Left colon (tissue), 2 donors: ENCODE data around the gene NASP. TPM values are rescaled to one million over a fixed set of nuclear protein-coding genes. Genes with fewer than 3 reads are reported as not detected.

ENCODE experiments used
- ATAC-seq: fragments of 200-7000 bp; cut with Tn5 transposase; one replicate; pipeline ENCODE4 v1.9.1; 2020; ENCODE audit warnings: mild to moderate bottlenecking, moderate library complexity
- DNase-seq, 2 donors: peaks; one replicate each; pipeline ENCODE4 v3.0.0-alpha.2; 2020
- intact Hi-C, 2 donors: fragments of 100-400 bp; cut with DNase I in 1 of 2; cut with micrococcal nuclease in 1 of 2; formaldehyde crosslinking; loops; one replicate each; pipeline versions ENCODE4 v1.11.2 to v1.14.0; 2022; cut with DNase I, micrococcal nuclease
- total RNA-seq, 2 donors: library from RNA; stranded (reverse); fragmentation: NEBNext Ultra II Directional; extraction: Animal tissue kit (Norgen Biotek cat#: 25700); gene quantifications; one replicate each; pipeline ENCODE4 v1.2.1, GENCODE V29; 2021
- donor health status: DM: no; HTN: no; CAD: no.
- donor health status: DM: yes; HTN: yes; CAD: no.

Gene NASP
- total RNA-seq, 2 donors from 2014 or later = 41.3 to 48.7 TPM

GRCh38 chr1:45644661-45645060 lies 60.8 kb downstream of the NASP start:
- intact Hi-C loops = no loop called here
- ATAC-seq = no peak
- DNase-seq = no peak

GRCh38 chr1:45647248-45648021 lies 63.6 kb downstream of the NASP start:
- peak; percentile 38 for ATAC-seq

GRCh38 chr1:45654540-45655280 lies 70.9 kb downstream of the NASP start:
- intact Hi-C loops = no loop called here
- no peak for ATAC-seq
- no peak for DNase-seq

More at GRCh38 chr1:45647248-45648021, 63.6 kb downstream of the NASP start:
- intact Hi-C loops = no loop called here
- DNase-seq = no peak

- intact Hi-C loops = no loop called here
- ATAC-seq = no peak
- DNase-seq = no peak
Measured at GRCh38 chr1:45656573-45657226, 72.9 kb downstream of the NASP start.

- intact Hi-C loops = no loop called here
- ATAC-seq (peak; percentile 89), DNase-seq (no peak)
Measured at GRCh38 chr1:45658171-45658570, 74.3 kb downstream of the NASP start.

- intact Hi-C loops = no loop called here
- no peak for ATAC-seq
- DNase-seq = no peak
Measured at GRCh38 chr1:45659222-45659621, 75.4 kb downstream of the NASP start.

- no peak for ATAC-seq
- intact Hi-C loops = no loop called here
- DNase-seq = no peak
Measured at GRCh38 chr1:45660336-45660735, 76.5 kb downstream of the NASP start.

- ATAC-seq (no peak), DNase-seq (no peak)
- intact Hi-C loops = no loop called here
Measured at GRCh38 chr1:45666836-45667235, 83.0 kb downstream of the NASP start.

GRCh38 chr1:45667321-45668111 lies 83.7 kb downstream of the NASP start:
- ATAC-seq = no peak
- no peak for DNase-seq
- intact Hi-C loops = no loop called here

Other genes with a start within 250 kb of the NASP start
- gene TOE1, start 243.9 kb upstream of the NASP start, total RNA-seq = 10 to 100 TPM in 1 of 2 donors, 1 to 10 TPM in 1; 9.5 to 12.6 TPM
- gene MUTYH, start 243.6 kb upstream of the NASP start, total RNA-seq = 10 to 100 TPM; 28.1 to 29.1 TPM
- 10 to 100 TPM in 1 of 2 donors, 1 to 10 TPM in 1; 8.4 to 17.5 TPM for gene TESK2, start 92.9 kb upstream of the NASP start, total RNA-seq
- 1 to 10 TPM; 1.6 to 3.5 TPM for gene CCDC163, start 84.0 kb upstream of the NASP start, total RNA-seq
- gene MMACHC, start 83.7 kb upstream of the NASP start, total RNA-seq = 10 to 100 TPM in 1 of 2 donors, 1 to 10 TPM in 1; 8.4 to 15.9 TPM
- gene PRDX1, start 62.2 kb upstream of the NASP start, total RNA-seq = 100 to 1,000 TPM; 286 to 299 TPM
- gene AKR1A1, start 33.2 kb upstream of the NASP start, total RNA-seq = 100 to 1,000 TPM; 186 to 220 TPM
- gene CCDC17, start 40.0 kb downstream of the NASP start, total RNA-seq = 1 to 10 TPM; 2.8 to 5.6 TPM
- 100 to 1,000 TPM; 193 to 195 TPM for gene GPBP1L1, start 102.5 kb downstream of the NASP start, total RNA-seq
- gene TMEM69, start 104.1 kb downstream of the NASP start, total RNA-seq = 10 to 100 TPM; 20.1 to 25.5 TPM
- 10 to 100 TPM; 18.8 to 20.1 TPM for gene IPP, start 166.6 kb downstream of the NASP start, total RNA-seq
- 100 to 1,000 TPM in 1 of 2 donors, 10 to 100 TPM in 1; 80.3 to 129 TPM for gene MAST2, start 219.6 kb downstream of the NASP start, total RNA-seq